Measurements from ENCODE around the gene FGGY.

FGGY gene

GRCh38 chr1:59429656-59430055 lies 132.8 kb downstream of the FGGY start:
- no peak overlapping the region for H3K4me3 ChIP-seq (replicated peaks; ENCODE audit: low read depth, low read length)
- no peak for TF ChIP-seq CTCF (IDR thresholded peaks at IDR 0.05; ENCODE audit: low read depth, low read length, missing control alignments)
- no peak for DNase-seq (ENCODE audit: extremely low read depth, low read depth)

- no peak for DNase-seq (ENCODE audit: extremely low read depth, low read depth)
- H3K4me3 ChIP-seq (replicated peaks; ENCODE audit: low read depth, low read length) = no peak overlapping the region
- no peak for TF ChIP-seq CTCF (IDR thresholded peaks at IDR 0.05; ENCODE audit: low read depth, low read length, missing control alignments)
These were observed 134.8 kb downstream of the FGGY start for GRCh38 chr1:59431566-59432294.

GRCh38 chr1:59432531-59433439 lies 135.9 kb downstream of the FGGY start:
- no peak for DNase-seq (ENCODE audit: extremely low read depth, low read depth)
- TF ChIP-seq CTCF (IDR thresholded peaks at IDR 0.05; ENCODE audit: low read depth, low read length, missing control alignments) = no peak
- no peak overlapping the region for H3K4me3 ChIP-seq (replicated peaks; ENCODE audit: low read depth, low read length)

GRCh38 chr1:59433440-59433813 lies 136.5 kb downstream of the FGGY start:
- TF ChIP-seq CTCF (IDR thresholded peaks at IDR 0.05; ENCODE audit: low read depth, low read length, missing control alignments) = no peak

GRCh38 chr1:59434336-59434735 lies 137.4 kb downstream of the FGGY start:
- H3K4me3 ChIP-seq (replicated peaks; ENCODE audit: low read depth, low read length) = no peak overlapping the region
- no peak for TF ChIP-seq CTCF (IDR thresholded peaks at IDR 0.05; ENCODE audit: low read depth, low read length, missing control alignments)
- DNase-seq (ENCODE audit: extremely low read depth, low read depth) = no peak

More at GRCh38 chr1:59433440-59433813, 136.5 kb downstream of the FGGY start:
- DNase-seq (ENCODE audit: extremely low read depth, low read depth) = no peak
- no peak overlapping the region for H3K4me3 ChIP-seq (replicated peaks; ENCODE audit: low read depth, low read length)

- DNase-seq (ENCODE audit: extremely low read depth, low read depth) = no peak
- no peak overlapping the region for H3K4me3 ChIP-seq (replicated peaks; ENCODE audit: low read depth, low read length)
- no peak for TF ChIP-seq CTCF (IDR thresholded peaks at IDR 0.05; ENCODE audit: low read depth, low read length, missing control alignments)
These were observed 139.7 kb downstream of the FGGY start for GRCh38 chr1:59436637-59437036.
